HepG2 (cell line): Measurements from ENCODE around the gene SNX30. TPM values are rescaled to one million over a fixed set of nuclear protein-coding genes. Genes with fewer than 3 reads are reported as not detected.

Experiments
- ATAC-seq: fragments of 200-7000 bp; cut with Tn5 transposase; 3 replicates; pipeline ENCODE4 v1.9.1; 2020; ENCODE audit warnings: mild to moderate bottlenecking, moderate library complexity
- BruUV-seq: library from RNA; stranded (reverse); fragments of 400-500 nt; replicated peaks from 2 replicates; lab custom pipeline; 2021; lab: Mats Ljungman, UMichigan
- CTCF ChIA-PET: fragments of 300-600 bp; formaldehyde crosslinking; extraction: SDS; loops from one replicate; lab custom pipeline; 2021; ENCODE audit warnings: low total read pairs, inconsistent platforms, low intra/inter-chr PET ratio; lab: Yijun Ruan, JAX
- POLR2A ChIA-PET: fragments of 350-600 bp; sonication (Branson Sonifier 250); formaldehyde crosslinking; loops from one replicate; lab custom pipeline; 2020; ENCODE audit warnings: antibody characterized with exemption, inconsistent platforms; lab: Yijun Ruan, JAX
- DNase-seq: peaks from one replicate; pipeline ENCODE4 v3.0.0-alpha.2; 2015; ENCODE audit warnings: low spot score
- FAIRE-seq: peaks from 3 replicates; lab custom pipeline; 2011; peaks lifted over from hg19 to GRCh38; lab: Jason Lieb, UNC
- H2AFZ ChIP-seq: one replicate; pipeline ENCODE4 v1.6.1; 2011; ENCODE audit warnings: low read length, inconsistent platforms
- H3K27ac ChIP-seq: fragments of 300-600 bp; 3 replicates; pipeline ENCODE4 v1.8.0; 2011; ENCODE audit warnings: mixed run types, mild to moderate bottlenecking, mixed read lengths, low read length, inconsistent platforms; ENCODE audit not compliant: insufficient read depth; ENCODE audit errors: extremely low read length
- H3K27me3 ChIP-seq, 2 experiments: fragments of 200-600 bp in 1 of 2; 2 replicates in 1 of 2; 3 replicates in 1 of 2; pipeline versions ENCODE4 v1.6.0 to v1.8.0; 2011; ENCODE audit warnings: low read length in 2 of 2, mild to moderate bottlenecking in 2 of 2, moderate library complexity in 2 of 2, inconsistent platforms in 1 of 2; ENCODE audit not compliant: insufficient read depth in 2 of 2, control insufficient read depth in 1 of 2
- H3K36me3 ChIP-seq, 2 experiments: fragments of 200-600 bp in 1 of 2; replicated peaks in 1 of 2; 2 replicates in 1 of 2; 3 replicates in 1 of 2; pipeline versions ENCODE4 v1.5.1 to v1.8.0; 2011; ENCODE audit warnings: low read length in 2 of 2, inconsistent platforms in 1 of 2; ENCODE audit not compliant: insufficient read depth in 2 of 2, control insufficient read depth in 1 of 2
- H3K4me1 ChIP-seq: 2 replicates; pipeline ENCODE4 v1.5.1; 2012; ENCODE audit warnings: low read length, inconsistent platforms; ENCODE audit not compliant: insufficient read depth
- H3K4me2 ChIP-seq: 2 replicates; pipeline ENCODE4 v1.6.0; 2011; ENCODE audit warnings: low read depth, low read length, inconsistent platforms
- H3K4me3 ChIP-seq, 3 experiments: fragments of 200-600 bp in 1 of 3; sonication (generic), shearing (Covaris generic) in 1 of 3; replicated peaks in 1 of 3; 2 replicates each; pipeline ENCODE4 v1.5.1; 2011 to 2016; ENCODE audit warnings: low read length in 3 of 3, inconsistent platforms in 2 of 3, low read depth in 2 of 3, mild to moderate bottlenecking in 2 of 3, control low read depth in 1 of 3, mixed read lengths in 1 of 3; ENCODE audit not compliant: insufficient read depth in 1 of 3
- H3K79me2 ChIP-seq: one replicate; pipeline ENCODE4 v1.6.1; 2011; ENCODE audit warnings: low read length, inconsistent platforms; ENCODE audit not compliant: insufficient read depth
- H3K9ac ChIP-seq: 2 replicates; pipeline ENCODE4 v1.6.0; 2011; ENCODE audit warnings: mild to moderate bottlenecking, low read depth, low read length, inconsistent platforms; ENCODE audit not compliant: insufficient read depth
- H3K9me3 ChIP-seq: 2 replicates; pipeline ENCODE4 v1.5.1; 2012; ENCODE audit warnings: mild to moderate bottlenecking, low read length
- H4K20me1 ChIP-seq: 2 replicates; pipeline ENCODE4 v1.6.0; 2011; ENCODE audit warnings: inconsistent platforms, mild to moderate bottlenecking, low read length, moderate library complexity; ENCODE audit not compliant: insufficient read depth
- BCLAF1 ChIP-seq: fragments of 450-650 bp; IDR thresholded peaks from 2 replicates; pipeline ENCODE4 v1.6.1; 2017; ENCODE audit warnings: mild to moderate bottlenecking
- RARA ChIP-seq: IDR thresholded peaks from 2 replicates; pipeline ENCODE4 v1.6.1; 2016; ENCODE audit warnings: missing genetic modification reagents, missing compliant biosample characterization
- ZMYM4 ChIP-seq: sonication (generic); formaldehyde crosslinking; IDR thresholded peaks from 2 replicates; pipeline ENCODE4 v1.8.1; 2023; ENCODE audit warnings: mild to moderate bottlenecking, missing genetic modification reagents
- ZNF282 ChIP-seq: fragments of 450-650 bp; IDR thresholded peaks from 2 replicates; pipeline ENCODE4 v1.6.1; 2018; ENCODE audit not compliant: partially characterized antibody
- ZNF713 ChIP-seq: sonication (generic); formaldehyde crosslinking; IDR thresholded peaks from 2 replicates; pipeline ENCODE4 v1.4.0; 2020; ENCODE audit warnings: mild to moderate bottlenecking, missing genetic modification reagents
- ZNF777 ChIP-seq: sonication (generic); formaldehyde crosslinking; IDR thresholded peaks from 2 replicates; pipeline ENCODE4 v1.4.0; 2020; ENCODE audit warnings: missing genetic modification reagents
- ZNF800 ChIP-seq: sonication (generic); formaldehyde crosslinking; IDR thresholded peaks from 2 replicates; pipeline ENCODE4 v1.4.0; 2020; ENCODE audit warnings: missing genetic modification reagents
- WGBS: methylation state at CpG from one replicate; pipeline ENCODE4 v1.1.6; 2017; ENCODE audit warnings: low lambda C conversion rate; 5-methylcytosine and 5-hydroxymethylcytosine counted together
- in situ Hi-C: cut with HindIII; loops from 2 replicates; pipeline ENCODE4 v1.10.0; 2017; ENCODE audit warnings: low pct_unique_long_range_greater_than_20kb; ENCODE audit not compliant: extremely low pct_ligation_motif_present
- intact Hi-C: fragments of 100-400 bp; cut with micrococcal nuclease; formaldehyde crosslinking; loops from one replicate; pipeline ENCODE4 v1.10.0; 2022; ENCODE audit not compliant: unreplicated experiment
- polyA plus RNA-seq, 8 experiments: library from polyadenylated mRNA; depleted of rRNA in 3 of 8; stranded (reverse) in 7 of 8; unstranded in 1 of 8; fragments of >200 nt; fragmentation: Illumina TruSeq in 4 of 8; extraction: Trizol in 4 of 8; gene quantifications; 2 replicates each; pipeline versions ENCODE4 v1.2.1 to v1.2.3, GENCODE V29; 2011 to 2016; ENCODE audit warnings: low read depth in 4 of 8, missing spikeins in 1 of 8, mixed read lengths in 1 of 8; ENCODE audit not compliant: insufficient read depth in 1 of 8
- total RNA-seq, 5 experiments: library from RNA; depleted of rRNA; stranded (reverse); fragments of >200 nt; fragmentation: Illumina TruSeq; extraction: Trizol; gene quantifications; 2 replicates each; pipeline ENCODE4 v1.2.3, GENCODE V29; 2016; ENCODE audit warnings: low read depth in 1 of 5
- TF ChIP-seq, protein P1 (sequence below): IDR thresholded peaks from 2 replicates; pipeline ENCODE4 v1.6.1; 2012; ENCODE audit warnings: low read length, improper control_type of control experiment

Gene SNX30
- total and polyA plus RNA-seq, 2 of the 13 experiments (the other 11 are each of a cell fraction or from before 2014, with no cell fraction given): 4.4 to 12.4 TPM

- ChIA-PET CTCF (no interaction called here), POLR2A (no interaction called here)
- no peak for FAIRE-seq
- in situ Hi-C loops (loop anchor here (5.0 kb wide), 1 partner anchor 43 kb away; the partner anchor contains the start of gene SLC46A2), intact Hi-C loops (no loop called here)
- Histone ChIP-seq H3K27ac (no peak overlapping the region), H3K9me3 (no peaks in the 10 kb centered on the region), H3K27me3 (no peaks in the 10 kb centered on the region), H3K36me3 (peaks cover 3 to 15% of the 10 kb centered on the region in 2 experiments), H2AFZ (no peak overlapping the region), H3K4me2 (no peak overlapping the region), H3K4me3 (no peak overlapping the region), H4K20me1 (no peaks in the 10 kb centered on the region), H3K79me2 (no peaks in the 10 kb centered on the region), H3K4me1 (no peaks in the 10 kb centered on the region), H3K9ac (no peak overlapping the region)
- ATAC-seq: no peak
- no TSS peak for BruUV-seq
- DNase-seq: no peak
- TF ChIP-seq RARA (CRISPR knock-in tag): no peak
- no peak for TF ChIP-seq ZNF800 (CRISPR knock-in tag)
- no peak for TF ChIP-seq ZNF713 (CRISPR knock-in tag)
- TF ChIP-seq BCLAF1: no peak
- TF ChIP-seq, protein P1, sequence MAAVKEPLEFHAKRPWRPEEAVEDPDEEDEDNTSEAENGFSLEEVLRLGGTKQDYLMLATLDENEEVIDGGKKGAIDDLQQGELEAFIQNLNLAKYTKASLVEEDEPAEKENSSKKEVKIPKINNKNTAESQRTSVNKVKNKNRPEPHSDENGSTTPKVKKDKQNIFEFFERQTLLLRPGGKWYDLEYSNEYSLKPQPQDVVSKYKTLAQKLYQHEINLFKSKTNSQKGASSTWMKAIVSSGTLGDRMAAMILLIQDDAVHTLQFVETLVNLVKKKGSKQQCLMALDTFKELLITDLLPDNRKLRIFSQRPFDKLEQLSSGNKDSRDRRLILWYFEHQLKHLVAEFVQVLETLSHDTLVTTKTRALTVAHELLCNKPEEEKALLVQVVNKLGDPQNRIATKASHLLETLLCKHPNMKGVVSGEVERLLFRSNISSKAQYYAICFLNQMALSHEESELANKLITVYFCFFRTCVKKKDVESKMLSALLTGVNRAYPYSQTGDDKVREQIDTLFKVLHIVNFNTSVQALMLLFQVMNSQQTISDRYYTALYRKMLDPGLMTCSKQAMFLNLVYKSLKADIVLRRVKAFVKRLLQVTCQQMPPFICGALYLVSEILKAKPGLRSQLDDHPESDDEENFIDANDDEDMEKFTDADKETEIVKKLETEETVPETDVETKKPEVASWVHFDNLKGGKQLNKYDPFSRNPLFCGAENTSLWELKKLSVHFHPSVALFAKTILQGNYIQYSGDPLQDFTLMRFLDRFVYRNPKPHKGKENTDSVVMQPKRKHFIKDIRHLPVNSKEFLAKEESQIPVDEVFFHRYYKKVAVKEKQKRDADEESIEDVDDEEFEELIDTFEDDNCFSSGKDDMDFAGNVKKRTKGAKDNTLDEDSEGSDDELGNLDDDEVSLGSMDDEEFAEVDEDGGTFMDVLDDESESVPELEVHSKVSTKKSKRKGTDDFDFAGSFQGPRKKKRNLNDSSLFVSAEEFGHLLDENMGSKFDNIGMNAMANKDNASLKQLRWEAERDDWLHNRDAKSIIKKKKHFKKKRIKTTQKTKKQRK: no peak
- no peak for TF ChIP-seq ZNF282
- no peak for TF ChIP-seq ZNF777 (CRISPR knock-in tag)
- TF ChIP-seq ZMYM4 (CRISPR knock-in tag): no peak
- 87% methylated on average over 6 of the region's 6 CpGs for WGBS
Measured at GRCh38 chr9:112849363-112849922, 98.9 kb downstream of the SNX30 start.
